Activated naive CD8-positive, alpha-beta T cell treated with anti-CD3 and anti-CD28 coated beads for 36 hours (primary cell): ENCODE results near the gene CD209. TPM values are rescaled to one million over a fixed set of nuclear protein-coding genes. Genes with fewer than 3 reads are reported as not detected.

Experiments
- DNase-seq: peaks from one replicate; pipeline ENCODE4 v3.0.0; 2021
- H3K27ac Mint-ChIP-seq: one replicate; pipeline ENCODE4 v1.8.0; 2022; ENCODE audit warnings: mild to moderate bottlenecking, moderate library complexity, mixed read lengths
- H3K27me3 Mint-ChIP-seq: one replicate; pipeline ENCODE4 v1.8.0; 2022; ENCODE audit warnings: mild to moderate bottlenecking, mixed read lengths
- H3K36me3 Mint-ChIP-seq: one replicate; pipeline ENCODE4 v1.8.0; 2021; ENCODE audit warnings: mild to moderate bottlenecking, mixed read lengths
- H3K4me1 Mint-ChIP-seq: one replicate; pipeline ENCODE4 v1.8.0; 2021; ENCODE audit warnings: mixed read lengths
- H3K4me3 Mint-ChIP-seq: one replicate; pipeline ENCODE4 v1.8.0; 2022; ENCODE audit warnings: mild to moderate bottlenecking, moderate library complexity, mixed read lengths
- H3K9me3 Mint-ChIP-seq: one replicate; pipeline ENCODE4 v1.8.0; 2022; ENCODE audit warnings: mixed read lengths
- total RNA-seq, 2 experiments: library from RNA; stranded (reverse); gene quantifications; one replicate each; pipeline ENCODE4 v1.2.3, GENCODE V29; 2021

The CD209 gene
- total RNA-seq, 2 experiments from 2014 or later, result not detected

GRCh38 chr19:7697721-7698287, 49.5 kb downstream of the CD209 start:
- no peak for DNase-seq
- H3K4me3 Mint-ChIP-seq, result no peak overlapping the region
- H3K27me3 Mint-ChIP-seq, result peaks cover 13% of the 10 kb centered on the region
- H3K4me1 Mint-ChIP-seq, result peaks cover 20% of the 10 kb centered on the region
- H3K9me3 Mint-ChIP-seq, result no peaks in the 10 kb centered on the region
- no peak overlapping the region for H3K27ac Mint-ChIP-seq
- H3K36me3 Mint-ChIP-seq, result no peaks in the 10 kb centered on the region

DNA sequence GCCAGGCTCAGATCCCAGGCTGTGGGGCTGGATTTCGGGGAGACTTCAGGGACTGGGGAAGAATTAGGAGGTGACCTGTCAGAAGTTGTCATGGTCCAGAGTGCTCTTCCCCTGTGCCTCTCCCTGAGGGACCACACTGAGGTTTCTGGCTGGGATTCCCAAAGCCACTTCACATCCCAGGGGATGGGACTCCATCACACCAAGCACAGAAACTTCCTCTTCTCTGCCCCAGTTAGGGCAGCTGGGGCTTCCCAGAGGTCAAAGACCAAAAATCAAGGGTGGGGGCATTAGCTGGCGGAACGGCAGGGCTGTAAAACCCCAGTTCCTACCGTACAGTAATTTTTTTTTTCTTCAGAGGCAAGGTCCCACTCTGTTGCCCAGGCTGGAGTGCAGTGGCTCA, 52.8 kb downstream of the CD209 start:
- Mint-ChIP-seq H3K4me3 (no peak overlapping the region), H3K36me3 (no peaks in the 10 kb centered on the region), H3K9me3 (no peaks in the 10 kb centered on the region), H3K27ac (no peak overlapping the region), H3K4me1 (peaks cover 14% of the 10 kb centered on the region), H3K27me3 (peaks cover 13% of the 10 kb centered on the region)
- no peak for DNase-seq

DNA sequence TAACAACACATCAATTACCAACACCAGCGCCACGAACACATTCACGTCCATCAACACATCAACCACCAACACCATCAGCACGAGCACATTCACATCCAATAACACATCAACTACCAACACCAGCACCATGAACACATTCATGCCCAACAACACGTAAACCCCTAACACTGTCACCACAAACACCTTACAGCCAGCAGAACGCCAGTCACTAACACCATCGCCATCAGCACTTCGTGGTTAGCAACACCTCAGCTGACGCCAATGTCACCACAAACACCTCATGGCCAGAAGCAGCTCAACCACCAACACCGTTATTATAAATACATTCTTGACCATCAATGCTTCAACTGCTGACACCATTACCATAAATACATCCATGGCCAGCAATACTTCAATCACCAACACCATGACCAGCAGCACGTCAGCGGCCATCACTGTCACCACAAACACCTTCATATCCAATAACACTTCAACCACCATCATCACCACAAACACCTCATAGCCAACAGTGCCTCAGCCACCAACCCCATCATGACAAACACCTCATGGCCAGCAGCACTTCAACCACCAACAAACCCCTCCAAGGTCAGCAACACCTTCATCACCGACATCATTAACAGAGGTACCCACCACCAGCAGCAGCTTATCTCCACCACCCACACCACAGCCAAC, 54.8 kb downstream of the CD209 start:
- Mint-ChIP-seq H3K4me3 (no peak overlapping the region), H3K27ac (no peak overlapping the region), H3K36me3 (no peaks in the 10 kb centered on the region), H3K9me3 (no peaks in the 10 kb centered on the region), H3K27me3 (peaks cover 3% of the 10 kb centered on the region), H3K4me1 (peaks cover 2% of the 10 kb centered on the region)
- DNase-seq, result no peak

- no peak for DNase-seq
- H3K9me3 Mint-ChIP-seq, result no peaks in the 10 kb centered on the region
- peaks cover 1% of the 10 kb centered on the region for H3K27me3 Mint-ChIP-seq
Observed at GRCh38 chr19:7691497-7691896, 55.8 kb downstream of the CD209 start.

DNA sequence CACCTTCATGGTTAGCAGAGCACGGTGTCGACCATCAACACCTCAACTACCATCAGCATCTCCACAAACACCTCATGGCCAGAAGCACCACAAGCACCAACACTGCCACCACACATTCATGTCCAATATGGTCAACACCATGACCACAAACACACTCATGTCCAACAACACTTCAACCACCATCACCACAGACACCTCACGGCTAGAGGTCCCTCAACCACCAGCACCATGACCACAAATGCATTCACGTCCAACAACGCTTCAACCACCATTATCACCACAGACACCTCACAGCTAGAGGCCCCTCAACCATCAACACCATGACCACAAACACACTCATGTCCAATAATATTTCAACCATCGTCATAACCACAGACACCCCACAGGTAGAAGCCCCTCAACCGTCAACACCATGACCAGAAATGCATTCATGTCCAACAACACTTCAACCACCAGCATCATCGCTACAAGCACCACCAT, 56.5 kb downstream of the CD209 start:
- H3K4me3 Mint-ChIP-seq, result no peak overlapping the region
- no peaks in the 10 kb centered on the region for H3K9me3 Mint-ChIP-seq
- no peaks in the 10 kb centered on the region for H3K36me3 Mint-ChIP-seq
- DNase-seq, result no peak
- no peak overlapping the region for H3K27ac Mint-ChIP-seq
- no peaks in the 10 kb centered on the region for H3K4me1 Mint-ChIP-seq
- H3K27me3 Mint-ChIP-seq, result no peaks in the 10 kb centered on the region

More at GRCh38 chr19:7691497-7691896, 55.8 kb downstream of the CD209 start:
- no peak overlapping the region for H3K4me3 Mint-ChIP-seq
- no peaks in the 10 kb centered on the region for H3K36me3 Mint-ChIP-seq
- H3K27ac Mint-ChIP-seq, result no peak overlapping the region
- H3K4me1 Mint-ChIP-seq, result peaks cover under 1% of the 10 kb centered on the region

Other genes with a start within 250 kb of the CD209 start
- 1 to 10 TPM; 6.5 to 7.3 TPM for gene ZNF358, start 231.4 kb downstream of the CD209 start, total RNA-seq
- gene MCOLN1, start 224.9 kb downstream of the CD209 start, total RNA-seq, result 10 to 100 TPM; 12.3 to 12.4 TPM
- 10 to 100 TPM; 67.8 to 68.5 TPM for gene PNPLA6, start 211.8 kb downstream of the CD209 start, total RNA-seq
- gene CAMSAP3, start 151.7 kb downstream of the CD209 start, total RNA-seq, result under 1 TPM; 0.50 to 0.52 TPM
- 10 to 100 TPM; 44.0 to 45.8 TPM for gene XAB2, start 118.0 kb downstream of the CD209 start, total RNA-seq
- 10 to 100 TPM; 83.7 to 86.0 TPM for gene PET100, start 117.7 kb downstream of the CD209 start, total RNA-seq
- gene PCP2, start 113.8 kb downstream of the CD209 start, total RNA-seq, result 1 to 10 TPM in 1 of 2 experiments, under 1 TPM in 1; 0.99 to 1.4 TPM
- gene STXBP2, start 110.4 kb downstream of the CD209 start, total RNA-seq, result 10 to 100 TPM; 73.3 to 73.5 TPM
- gene RETN, start 78.5 kb downstream of the CD209 start, total RNA-seq, result not detected
- gene MCEMP1, start 70.4 kb downstream of the CD209 start, total RNA-seq, result not detected
- 10 to 100 TPM; 83.3 to 83.8 TPM for gene TRAPPC5, start 66.7 kb downstream of the CD209 start, total RNA-seq
- gene FCER2, start 45.4 kb downstream of the CD209 start, total RNA-seq, result 1 to 10 TPM; 1.5 to 1.7 TPM
- gene CLEC4G, start 15.4 kb downstream of the CD209 start, total RNA-seq, result not detected
- not detected for gene CLEC4M, start 15.7 kb upstream of the CD209 start, total RNA-seq
- 1 to 10 TPM; 4.8 TPM for gene EVI5L, start 82.7 kb upstream of the CD209 start, total RNA-seq
- under 1 TPM in 1 of 2 experiments, not detected in 1; 0.10 TPM for gene PRR36, start 126.9 kb upstream of the CD209 start, total RNA-seq
- gene LRRC8E, start 141.0 kb upstream of the CD209 start, total RNA-seq, result not detected
- 10 to 100 TPM; 31.8 to 32.4 TPM for gene MAP2K7, start 156.3 kb upstream of the CD209 start, total RNA-seq
- 1 to 10 TPM; 2.1 to 3.2 TPM for gene TGFBR3L, start 167.3 kb upstream of the CD209 start, total RNA-seq
- 10 to 100 TPM; 14.4 to 14.8 TPM for gene SNAPC2, start 172.8 kb upstream of the CD209 start, total RNA-seq
- under 1 TPM; 0.44 to 0.52 TPM for gene CTXN1, start 178.6 kb upstream of the CD209 start, total RNA-seq
- 100 to 1,000 TPM; 125 to 136 TPM for gene TIMM44, start 196.1 kb upstream of the CD209 start, total RNA-seq